HG03064 (cell line): ENCODE data around the gene ZNF208.
"Not testable (repeated sequence)": the region's sequence is repeated elsewhere in the genome, so short reads cannot be mapped to it uniquely, and the experiment has no call there.

Experiments used
- ATAC-seq: cut with Tn5 transposase; IDR thresholded peaks from one replicate; pipeline ENCODE4 v1.9.1; 2021; ENCODE audit warnings: low read depth; ENCODE audit not compliant: unreplicated experiment

ZNF208 gene

GRCh38 chr19:22010437-22011143 is at the start of gene ZNF208:
ZNF208 (minus strand) TSS chr19:22010943; CDS start chr19:22010794, 149 bp downstream.
- not testable (repeated sequence) for ATAC-seq

DNA sequence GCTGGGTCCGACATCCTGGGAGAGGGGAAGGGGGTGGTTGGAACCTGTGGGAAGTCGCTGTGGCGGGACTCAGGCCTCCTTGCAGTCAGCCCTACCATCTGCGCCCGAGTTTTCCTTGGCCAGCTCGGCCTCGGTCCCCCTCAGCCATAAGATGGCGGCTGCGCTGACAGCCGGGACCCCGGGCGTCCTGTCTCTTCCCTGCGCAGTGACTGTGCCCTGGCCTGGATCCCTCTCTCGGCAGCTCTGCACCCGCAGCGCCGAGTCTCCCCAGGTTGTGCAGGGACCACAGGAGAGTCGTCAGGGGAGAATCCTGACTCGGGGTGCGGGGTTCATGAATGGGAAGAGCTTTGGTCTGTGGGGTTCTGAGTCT is 41.9 kb upstream of the ZNF208 start:
- peak; percentile 46 for ATAC-seq

GRCh38 chr19:22041151-22041550 is 30.4 kb upstream of the ZNF208 start:
- ATAC-seq = not testable (repeated sequence)

GRCh38 chr19:22030680-22031079 is 19.9 kb upstream of the ZNF208 start:
- ATAC-seq = no peak

DNA sequence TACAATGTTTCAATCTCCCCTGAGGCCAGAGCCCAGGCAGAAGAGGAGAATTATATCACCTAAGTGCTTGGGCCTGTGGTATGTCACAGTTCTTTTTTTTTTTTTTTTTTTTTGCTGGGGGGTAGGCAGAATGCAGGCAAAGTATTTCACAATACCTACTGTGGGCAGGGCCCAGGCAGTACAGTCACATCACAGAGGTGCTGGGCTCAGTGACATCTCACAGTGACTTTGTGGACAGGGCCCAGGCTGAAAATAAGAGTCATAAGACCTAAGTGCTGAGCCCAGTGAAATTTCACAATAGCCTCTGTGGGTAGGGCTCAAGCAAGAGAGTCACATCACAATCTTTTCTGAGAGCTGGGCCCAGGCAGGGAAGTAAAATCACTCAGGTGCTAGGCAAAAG is 15.9 kb upstream of the ZNF208 start:
- ATAC-seq = no peak

DNA sequence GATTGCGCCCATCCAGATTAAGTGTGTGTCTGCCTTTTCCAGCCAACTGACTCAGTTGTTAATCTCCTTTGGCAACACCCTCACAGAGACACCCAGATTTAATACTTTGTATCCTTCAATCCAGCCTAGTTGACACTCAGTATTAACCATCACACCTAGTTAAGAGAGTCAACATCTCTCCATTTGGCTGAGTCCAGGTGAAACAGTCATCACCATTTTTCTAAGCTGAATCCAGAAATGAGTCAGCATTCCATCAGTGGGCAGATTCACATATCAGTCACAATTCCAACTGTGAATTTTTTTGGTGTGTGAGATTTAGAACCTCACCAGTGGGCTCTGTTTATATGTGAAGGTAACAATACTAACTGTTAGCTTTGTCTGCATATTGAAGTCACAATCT is 14.8 kb upstream of the ZNF208 start:
- not testable (repeated sequence) for ATAC-seq

DNA sequence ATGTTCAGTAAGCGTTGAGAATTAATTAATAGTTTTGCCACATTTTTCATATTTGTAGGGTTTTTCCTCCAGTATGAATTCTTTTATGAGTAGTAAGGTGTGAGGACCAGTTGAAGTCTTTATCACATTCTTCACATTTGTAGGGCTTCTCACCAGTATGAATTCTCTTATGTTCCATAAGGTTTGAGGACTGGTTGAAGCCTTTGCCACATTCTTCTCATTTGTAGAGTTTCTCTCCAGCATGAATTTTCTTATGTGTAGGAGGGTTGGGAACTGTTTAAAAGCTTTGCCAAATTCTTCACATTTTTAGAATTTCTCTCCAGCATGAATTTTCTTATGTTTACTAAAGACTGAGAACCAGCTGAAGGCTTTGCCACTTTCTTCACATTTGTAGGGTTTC is 40.3 kb downstream of the ZNF208 start:
- ATAC-seq = no peak

GRCh38 chr19:21947775-21948174 is 63.0 kb downstream of the ZNF208 start:
- no peak for ATAC-seq

- no peak for ATAC-seq
These were observed 70.1 kb downstream of the ZNF208 start for GRCh38 chr19:21940684-21941083.

GRCh38 chr19:21934593-21934992 is 76.2 kb downstream of the ZNF208 start:
- ATAC-seq = no peak

- no peak for ATAC-seq
These were observed 76.6 kb downstream of the ZNF208 start for GRCh38 chr19:21934131-21934530.

DNA sequence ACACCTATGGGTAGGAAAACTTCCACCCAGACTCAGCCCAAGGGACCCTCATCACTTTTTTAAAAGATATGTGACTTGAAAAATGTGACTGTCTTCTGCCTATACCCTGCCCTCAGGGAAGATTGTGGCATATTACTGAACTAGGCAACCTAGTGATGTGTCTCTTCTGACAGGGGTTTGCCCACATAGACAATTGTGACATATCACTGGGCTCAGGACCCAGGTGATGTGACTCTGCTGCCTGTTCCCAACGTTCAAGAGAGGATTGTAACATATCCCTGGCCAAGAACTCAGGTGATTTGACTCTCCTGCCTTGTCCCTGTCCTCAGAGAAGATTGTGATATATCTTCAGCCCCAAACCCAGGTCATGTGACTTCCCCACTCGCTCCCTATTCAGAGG is 88.5 kb downstream of the ZNF208 start:
- ATAC-seq = no peak

DNA sequence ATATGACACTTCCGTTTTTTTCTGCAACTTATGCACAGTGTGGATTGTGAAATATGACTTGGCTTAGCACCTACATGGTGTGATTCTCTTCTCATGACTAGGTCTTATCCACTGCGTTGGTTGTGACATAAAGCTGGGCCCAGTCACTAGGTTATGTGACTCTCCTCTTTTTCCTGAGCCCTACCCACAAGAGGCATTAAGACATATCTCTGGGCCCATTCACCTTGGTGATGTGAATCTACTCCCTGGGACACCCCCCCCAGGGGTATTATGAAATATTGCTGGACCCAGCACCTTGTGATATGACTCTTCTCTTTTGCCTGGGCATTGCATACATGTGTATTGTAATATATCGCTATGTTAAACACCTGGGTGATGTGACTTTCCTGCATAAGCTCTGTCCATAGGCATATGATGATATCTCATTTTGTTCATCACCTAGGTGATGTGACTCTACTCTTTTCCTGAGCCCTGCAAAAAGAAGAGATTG is 89.0 kb downstream of the ZNF208 start:
- ATAC-seq = no peak

- no peak for ATAC-seq
These were observed 95.3 kb downstream of the ZNF208 start for GRCh38 chr19:21915411-21915810.

DNA sequence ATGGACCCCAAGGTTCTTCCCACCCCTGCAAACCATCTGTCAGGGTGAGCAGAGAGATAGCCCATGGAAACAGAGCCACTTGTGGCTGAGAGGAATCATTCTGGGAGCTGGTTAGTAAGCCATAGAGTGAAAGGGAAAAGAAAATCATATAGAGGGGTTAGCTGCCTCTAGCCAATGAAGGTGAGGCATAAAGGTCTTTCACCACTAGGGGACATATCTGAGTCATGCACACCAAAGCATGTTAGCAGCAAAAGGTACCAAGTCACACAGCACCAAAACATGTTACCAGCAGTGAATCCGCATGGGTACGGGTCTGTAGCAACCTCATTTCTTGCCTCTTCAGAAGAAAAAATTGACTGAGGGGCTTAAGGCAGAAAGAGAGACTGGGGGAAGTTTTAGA is 98.1 kb downstream of the ZNF208 start:
- no peak for ATAC-seq

GRCh38 chr19:21910318-21910717 is 100.4 kb downstream of the ZNF208 start:
- no peak for ATAC-seq

DNA sequence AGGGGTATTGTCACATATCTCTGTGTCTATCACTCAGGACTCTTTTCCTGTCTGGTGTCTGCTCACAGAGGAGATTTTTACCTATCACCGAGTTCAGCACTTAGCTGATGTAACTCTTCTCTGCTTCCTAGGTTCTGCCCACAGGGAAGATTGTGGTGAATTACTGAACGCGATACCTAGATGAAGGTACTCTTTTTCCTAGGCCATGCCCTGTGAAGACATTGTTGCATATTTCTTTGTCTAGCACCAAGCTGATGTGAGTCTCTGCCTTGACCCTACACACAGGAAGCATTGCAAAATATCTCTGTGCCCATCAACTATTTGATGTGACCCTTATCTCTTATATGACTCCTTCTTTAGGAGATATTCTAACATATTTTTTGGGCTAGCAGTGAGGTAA is 102.7 kb downstream of the ZNF208 start:
- ATAC-seq = no peak

- ATAC-seq = no peak
These were observed 103.2 kb downstream of the ZNF208 start for GRCh38 chr19:21907516-21907915.

- no peak for ATAC-seq
These were observed 108.2 kb downstream of the ZNF208 start for GRCh38 chr19:21902571-21902970.

DNA sequence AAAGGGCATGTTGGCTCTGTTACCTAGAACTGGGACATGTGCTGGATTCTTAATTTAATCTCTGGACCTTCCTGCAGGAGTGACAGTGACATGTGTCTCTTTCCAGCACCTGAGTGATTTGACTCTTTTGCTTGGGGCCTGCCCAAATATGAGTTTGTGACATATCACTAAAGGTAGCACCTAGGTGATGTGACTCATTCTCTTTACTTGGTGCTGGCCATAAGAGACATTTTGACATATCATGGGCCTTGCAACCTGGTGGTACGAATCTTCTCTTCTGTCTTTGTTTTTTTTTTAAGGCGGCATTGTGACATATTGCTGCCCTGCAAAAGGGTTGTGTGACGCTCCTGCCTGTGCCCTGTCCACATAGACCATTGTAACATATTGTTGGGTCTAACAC is 108.9 kb downstream of the ZNF208 start:
- ATAC-seq = no peak

GRCh38 chr19:21900401-21900800 is 110.3 kb downstream of the ZNF208 start:
- no peak for ATAC-seq

DNA sequence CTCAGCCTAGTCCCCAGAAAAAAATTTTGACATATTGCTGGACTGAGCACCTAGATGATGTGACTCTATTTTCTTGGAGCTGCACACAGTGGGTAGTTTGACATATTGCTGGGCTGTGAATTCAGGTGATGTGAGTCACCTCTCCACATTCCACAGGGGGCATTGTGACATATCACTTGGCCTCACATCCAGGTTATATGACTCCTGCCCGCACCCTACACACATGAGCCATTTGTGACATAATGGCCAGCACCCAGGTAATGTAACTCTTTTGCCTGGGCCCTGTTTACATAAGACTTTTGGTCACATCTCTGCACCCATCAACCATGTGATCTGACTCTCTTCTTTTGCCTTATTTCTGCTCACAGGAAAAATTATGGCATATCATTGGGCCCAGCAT is 119.7 kb downstream of the ZNF208 start:
- ATAC-seq = no peak

DNA sequence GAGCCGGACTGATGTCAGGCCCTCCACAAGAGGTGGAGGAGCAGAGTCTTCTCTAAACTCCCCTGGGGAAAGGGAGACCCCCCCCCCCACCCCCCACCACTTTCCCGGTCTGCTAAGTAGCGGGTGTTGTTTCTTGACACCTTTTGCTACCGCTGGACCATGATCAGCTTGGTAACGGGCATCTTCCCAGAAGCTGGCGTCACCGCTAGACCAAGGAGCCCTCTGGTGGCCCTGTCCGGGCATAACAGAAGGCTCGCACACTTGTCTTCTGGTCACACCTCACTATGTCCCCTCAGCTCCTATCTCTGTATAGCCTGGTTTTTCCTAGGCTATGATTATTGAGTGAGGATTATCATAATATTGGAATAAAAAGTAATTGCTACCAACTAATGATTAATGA is 120.7 kb downstream of the ZNF208 start:
- ATAC-seq = not testable (repeated sequence)
